ENCODE data around the gene TNNT3.

Gene TNNT3

DNA sequence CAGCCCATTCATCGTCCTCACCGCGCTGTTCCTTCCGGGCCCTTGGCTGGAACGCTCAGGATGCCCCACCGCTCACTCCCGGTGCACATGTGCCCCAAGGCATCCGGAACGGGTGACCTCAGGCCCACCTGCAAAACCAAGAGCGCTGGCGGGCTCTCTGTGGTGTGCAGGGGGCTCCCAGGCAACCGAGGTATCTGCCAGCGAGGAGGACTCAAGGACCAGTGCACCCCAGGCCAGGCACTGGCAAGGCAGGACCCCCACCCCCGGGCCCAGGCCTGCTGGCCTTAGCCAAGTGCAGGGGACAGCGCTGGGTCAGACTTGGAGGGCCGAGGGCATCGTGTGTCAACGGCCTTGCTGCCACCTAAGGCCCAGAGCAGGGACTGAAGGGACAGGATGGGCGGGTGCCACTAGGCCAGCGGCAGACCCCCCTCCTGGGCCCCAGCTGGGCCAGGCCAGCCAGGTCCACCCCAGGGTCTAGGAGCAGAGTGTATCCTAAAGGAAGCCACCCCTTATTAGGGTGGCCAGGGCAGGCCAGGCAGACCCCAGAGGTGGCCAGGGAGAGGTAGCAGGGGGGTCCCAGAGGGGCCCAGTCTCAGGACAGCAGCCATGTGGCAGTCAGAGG, 8.5 kb downstream of the TNNT3 start:
- no peak overlapping the region for H3K4me3 ChIP-seq (ENCODE audit: low read length)
- TF ChIP-seq, protein P1, sequence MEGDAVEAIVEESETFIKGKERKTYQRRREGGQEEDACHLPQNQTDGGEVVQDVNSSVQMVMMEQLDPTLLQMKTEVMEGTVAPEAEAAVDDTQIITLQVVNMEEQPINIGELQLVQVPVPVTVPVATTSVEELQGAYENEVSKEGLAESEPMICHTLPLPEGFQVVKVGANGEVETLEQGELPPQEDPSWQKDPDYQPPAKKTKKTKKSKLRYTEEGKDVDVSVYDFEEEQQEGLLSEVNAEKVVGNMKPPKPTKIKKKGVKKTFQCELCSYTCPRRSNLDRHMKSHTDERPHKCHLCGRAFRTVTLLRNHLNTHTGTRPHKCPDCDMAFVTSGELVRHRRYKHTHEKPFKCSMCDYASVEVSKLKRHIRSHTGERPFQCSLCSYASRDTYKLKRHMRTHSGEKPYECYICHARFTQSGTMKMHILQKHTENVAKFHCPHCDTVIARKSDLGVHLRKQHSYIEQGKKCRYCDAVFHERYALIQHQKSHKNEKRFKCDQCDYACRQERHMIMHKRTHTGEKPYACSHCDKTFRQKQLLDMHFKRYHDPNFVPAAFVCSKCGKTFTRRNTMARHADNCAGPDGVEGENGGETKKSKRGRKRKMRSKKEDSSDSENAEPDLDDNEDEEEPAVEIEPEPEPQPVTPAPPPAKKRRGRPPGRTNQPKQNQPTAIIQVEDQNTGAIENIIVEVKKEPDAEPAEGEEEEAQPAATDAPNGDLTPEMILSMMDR (conservative IDR thresholded peaks at IDR 0.05; ENCODE audit: low read depth, low read length) = no peak
- DNase-seq (ENCODE audit: low read depth) = no peak

DNA sequence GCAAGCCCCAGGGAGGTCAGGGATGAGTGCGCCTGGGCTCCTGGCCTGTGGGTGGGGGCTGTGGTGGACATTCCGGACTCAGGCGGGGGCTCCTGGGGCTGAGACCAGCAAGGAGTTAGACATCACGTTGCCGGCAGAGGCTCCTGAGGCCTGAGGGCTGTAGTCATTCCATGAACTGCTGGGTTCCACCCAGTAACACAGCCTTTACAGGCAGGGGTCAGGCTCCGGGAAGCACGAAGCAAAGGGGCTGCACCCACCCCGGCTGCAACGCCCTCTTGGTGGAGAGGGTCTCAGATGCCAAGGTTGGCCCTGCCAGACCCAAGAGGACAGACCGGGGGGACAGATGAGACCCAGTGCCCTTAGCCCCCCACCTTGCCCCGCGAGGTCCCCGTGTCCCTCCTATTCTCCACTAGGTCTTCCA, 9.0 kb downstream of the TNNT3 start:
- TF ChIP-seq, protein P1 (conservative IDR thresholded peaks at IDR 0.05; ENCODE audit: low read depth, low read length) = no peak
- no peak for DNase-seq (ENCODE audit: low read depth)
- H3K4me3 ChIP-seq (ENCODE audit: low read length) = no peak overlapping the region

DNA sequence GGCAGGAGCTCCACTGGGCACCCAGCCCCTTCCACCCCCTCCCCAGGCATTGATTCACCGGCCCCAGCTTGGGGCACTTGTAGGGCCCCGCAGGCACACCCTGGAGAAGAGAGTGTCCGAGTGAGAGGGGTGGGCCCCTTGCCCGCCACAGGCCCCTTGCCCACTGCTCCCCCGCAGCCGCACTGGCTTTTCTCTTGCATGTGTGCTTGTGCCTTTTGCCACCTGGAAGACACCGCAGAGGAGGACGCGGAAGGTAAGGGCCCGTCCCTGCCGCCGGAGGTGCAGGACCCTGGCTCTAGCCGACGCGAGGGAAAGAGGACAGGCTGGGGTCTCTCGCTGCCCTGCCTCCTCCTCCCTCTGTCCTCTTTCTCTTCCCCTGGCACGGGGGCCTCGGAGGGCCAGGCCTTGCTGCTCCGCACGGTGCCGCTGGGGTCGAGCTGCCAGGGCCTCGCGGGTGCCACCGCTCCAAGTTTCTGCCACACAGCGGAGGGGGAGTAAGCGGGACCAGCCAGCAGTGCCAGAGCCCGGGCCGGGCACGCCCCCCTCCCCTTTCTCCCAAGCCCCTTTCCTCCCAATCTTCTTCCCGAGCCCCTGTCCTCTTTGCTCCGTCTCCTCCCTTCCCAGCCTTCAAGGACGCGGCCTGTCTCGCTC, 9.5 kb downstream of the TNNT3 start:
- DNase-seq (ENCODE audit: low read depth) = no peak
- H3K4me3 ChIP-seq (ENCODE audit: low read length) = no peak overlapping the region
- TF ChIP-seq, protein P1 (conservative IDR thresholded peaks at IDR 0.05; ENCODE audit: low read depth, low read length) = no peak

DNA sequence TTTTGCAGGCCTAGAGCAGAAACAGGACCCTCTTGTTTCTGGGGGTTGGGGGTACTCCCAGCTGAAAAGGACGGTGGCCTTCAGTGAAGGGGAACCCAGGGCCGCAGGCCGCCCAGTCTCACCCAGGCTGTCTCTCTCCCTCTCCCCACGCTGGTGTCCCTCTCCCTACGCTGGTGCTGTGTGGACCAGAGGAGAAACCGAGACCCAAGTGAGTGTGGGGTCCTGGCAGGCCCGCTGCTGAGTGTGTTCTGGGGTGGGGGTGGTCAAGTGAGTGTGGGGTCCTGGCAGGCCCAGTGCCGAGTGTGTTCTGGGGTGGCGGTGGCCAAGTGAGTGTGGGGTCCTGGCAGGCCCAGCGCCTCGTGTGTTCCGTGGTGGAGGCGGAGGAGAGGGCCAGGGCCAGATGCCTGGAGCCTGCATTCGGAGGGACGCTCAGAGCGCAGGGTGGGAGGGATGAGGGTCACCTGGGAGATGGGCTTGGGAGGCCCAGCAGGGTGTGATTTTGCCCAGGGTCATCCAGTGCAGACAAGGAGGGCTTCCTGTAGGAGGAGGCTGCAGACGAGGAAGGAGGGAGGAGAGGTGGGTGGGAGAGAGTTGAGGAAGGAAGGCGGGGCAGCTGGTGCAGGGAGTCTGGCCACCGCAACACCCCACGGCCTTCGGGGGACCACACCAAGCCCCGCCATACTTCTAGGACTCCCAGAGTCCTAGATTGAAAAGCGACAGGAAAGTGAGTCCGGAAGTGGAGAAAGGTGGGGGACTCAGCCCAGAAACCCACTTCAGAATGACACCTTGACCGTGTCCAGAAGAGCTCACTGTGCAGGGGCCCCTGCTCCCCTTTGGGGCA, 10.3 kb downstream of the TNNT3 start:
- TF ChIP-seq, protein P1 (conservative IDR thresholded peaks at IDR 0.05; ENCODE audit: low read depth, low read length) = no peak
- DNase-seq (ENCODE audit: low read depth) = no peak
- no peak overlapping the region for H3K4me3 ChIP-seq (ENCODE audit: low read length)

DNA sequence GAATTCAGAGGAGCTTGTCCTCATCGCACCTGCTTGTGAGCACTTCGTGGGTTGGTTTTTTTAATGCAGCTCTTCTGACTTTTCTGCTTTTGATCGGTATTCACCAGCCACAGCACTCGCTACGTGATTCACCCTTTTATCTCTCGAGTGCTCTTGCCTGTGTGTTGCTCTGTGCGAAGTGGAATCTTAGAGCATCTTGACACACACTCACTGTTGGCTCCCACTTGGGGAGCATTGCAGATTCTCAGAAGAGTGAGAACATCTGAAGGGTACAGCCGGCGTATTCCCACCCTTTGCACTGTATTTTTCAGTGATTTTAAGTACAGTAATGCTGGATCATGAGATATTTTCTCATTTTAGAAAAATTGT, 10.9 kb downstream of the TNNT3 start:
- DNase-seq (ENCODE audit: low read depth) = no peak
- no peak overlapping the region for H3K4me3 ChIP-seq (ENCODE audit: low read length)
- TF ChIP-seq, protein P1 (conservative IDR thresholded peaks at IDR 0.05; ENCODE audit: low read depth, low read length) = no peak

DNA sequence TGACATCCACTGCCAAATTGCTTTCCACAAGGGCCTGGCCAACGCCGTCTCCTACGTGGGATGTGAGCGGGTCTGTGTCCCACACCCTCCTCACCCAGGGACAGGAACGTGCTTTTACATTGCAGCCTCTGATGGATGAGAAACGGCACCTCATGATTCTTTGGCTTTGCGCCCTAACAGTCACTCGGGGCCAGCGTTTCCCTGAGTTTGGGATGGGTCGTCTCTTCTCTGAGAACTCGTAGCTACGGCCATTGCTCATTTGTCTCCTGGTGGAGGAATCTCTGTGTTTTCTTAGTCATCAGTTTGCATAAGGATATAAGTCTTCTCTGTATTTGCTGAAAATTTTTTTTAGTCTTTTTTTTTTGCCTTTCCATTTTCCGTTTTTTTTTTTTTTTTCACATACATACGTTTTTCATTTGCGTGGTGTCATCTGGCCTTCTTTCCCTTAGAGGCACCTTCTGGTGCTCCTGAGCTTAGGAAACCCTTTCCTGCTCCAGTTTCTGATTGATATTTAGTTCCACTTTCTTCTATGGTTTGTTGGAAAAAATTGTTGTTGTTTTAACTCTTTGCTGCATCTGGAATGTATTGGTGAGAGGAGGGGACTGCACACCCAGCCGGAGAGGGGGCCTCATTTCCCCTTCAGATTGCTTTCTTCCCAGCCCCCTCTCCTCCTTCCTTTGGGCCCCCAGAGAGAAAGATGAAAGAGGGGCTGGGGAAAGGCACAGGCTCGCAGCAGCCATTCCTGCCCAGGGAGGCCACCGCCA, 12.0 kb downstream of the TNNT3 start:
- no peak overlapping the region for H3K4me3 ChIP-seq (ENCODE audit: low read length)
- DNase-seq (ENCODE audit: low read depth) = no peak
- TF ChIP-seq, protein P1 (conservative IDR thresholded peaks at IDR 0.05; ENCODE audit: low read depth, low read length) = no peak

All from retinal pigment epithelial cell (primary cell).